Panc1 (cell line): ENCODE results near the gene DIAPH3. TPM values are rescaled to one million over a fixed set of nuclear protein-coding genes. Genes with fewer than 3 reads are reported as not detected.

Source experiments
- ATAC-seq: fragments of 200-7000 bp; cut with Tn5 transposase; 2 replicates; pipeline ENCODE4 v1.9.1; 2020; ENCODE audit warnings: mild to moderate bottlenecking, moderate library complexity
- BruUV-seq: library from RNA; stranded (reverse); fragments of 400-500 nt; replicated peaks from 2 replicates; lab custom pipeline; 2021; lab: Mats Ljungman, UMichigan
- CTCF ChIA-PET: fragments of 300-600 bp; sonication (Branson Sonifier 250); formaldehyde crosslinking; loops from one replicate; lab custom pipeline; 2022; ENCODE audit warnings: antibody characterized with exemption; lab: Charles Lee
- POLR2A ChIA-PET: fragments of 300-600 bp; sonication (Branson Sonifier 250); formaldehyde crosslinking; loops from one replicate; lab custom pipeline; 2022; ENCODE audit warnings: antibody characterized with exemption; lab: Charles Lee
- DNase-seq: peaks from one replicate; pipeline ENCODE4 v3.0.0-alpha.2; 2010; ENCODE audit warnings: low read depth, low spot score
- H3K27ac ChIP-seq: 2 replicates; pipeline ENCODE4 v1.5.1; 2011; ENCODE audit warnings: mild to moderate bottlenecking, low read length, inconsistent platforms
- H3K27me3 ChIP-seq: fragments of 200-500 bp; sonication (Bioruptor generic); 2 replicates; pipeline ENCODE4 v1.6.0; 2014; ENCODE audit warnings: low read length, inconsistent platforms; ENCODE audit not compliant: control insufficient read depth, insufficient read depth
- H3K36me3 ChIP-seq: fragments of 200-500 bp; sonication (Bioruptor generic); 2 replicates; pipeline ENCODE4 v1.5.1; 2014; ENCODE audit warnings: inconsistent platforms, mild to moderate bottlenecking, low read length, moderate library complexity; ENCODE audit not compliant: control insufficient read depth, insufficient read depth
- H3K4me1 ChIP-seq: 2 replicates; pipeline ENCODE4 v1.5.1; 2011; ENCODE audit warnings: inconsistent platforms, mild to moderate bottlenecking, low read length, moderate library complexity; ENCODE audit not compliant: control insufficient read depth, insufficient read depth
- H3K4me3 ChIP-seq, 2 experiments: 2 replicates each; pipeline ENCODE4 v1.5.1; 2011 to 2012; ENCODE audit warnings: low read depth in 2 of 2, low read length in 2 of 2, mild to moderate bottlenecking in 2 of 2, inconsistent platforms in 1 of 2, moderate library complexity in 1 of 2
- H3K9me3 ChIP-seq: fragments of 200-500 bp; sonication (Bioruptor generic); 2 replicates; pipeline ENCODE4 v1.5.1; 2014; ENCODE audit warnings: low read depth, mild to moderate bottlenecking, inconsistent platforms, low read length, moderate library complexity; ENCODE audit not compliant: control insufficient read depth, insufficient read depth
- CTCF ChIP-seq: fragments of 450-650 bp; IDR thresholded peaks from 2 replicates; pipeline ENCODE4 v1.5.1; 2017; ENCODE audit warnings: mild to moderate bottlenecking
- POLR2AphosphoS5 ChIP-seq: IDR thresholded peaks from 2 replicates; pipeline ENCODE4 v1.6.1; 2012; ENCODE audit warnings: mild to moderate bottlenecking, low read depth, low read length, moderate library complexity
- REST ChIP-seq, 2 experiments: IDR thresholded peaks; 2 replicates each; pipeline ENCODE4 v1.6.1; 2011 to 2012; ENCODE audit warnings: low read depth in 2 of 2, control low read depth in 1 of 2, low read length in 1 of 2, mild to moderate bottlenecking in 1 of 2, moderate library complexity in 1 of 2; ENCODE audit not compliant: insufficient read depth in 1 of 2
- SIN3A ChIP-seq: IDR thresholded peaks from 2 replicates; pipeline ENCODE4 v1.6.1; 2012; ENCODE audit warnings: low read depth, mild to moderate bottlenecking, low read length, moderate library complexity, borderline replicate concordance; ENCODE audit not compliant: insufficient read depth
- TCF7L2 ChIP-seq: IDR thresholded peaks from 2 replicates; pipeline ENCODE4 v1.6.1; 2011; ENCODE audit warnings: mild to moderate bottlenecking, low read depth, low read length, inconsistent platforms
- in situ Hi-C: cut with HindIII; loops from 2 replicates; pipeline ENCODE4 v1.10.0; 2016; ENCODE audit warnings: low sequenced_read_pairs, low pct_unique_long_range_greater_than_20kb
- intact Hi-C: fragments of 100-400 bp; cut with micrococcal nuclease; formaldehyde crosslinking; loops from one replicate; pipeline ENCODE4 v1.10.0; 2022; ENCODE audit not compliant: unreplicated experiment
- total RNA-seq: library from RNA; stranded (reverse); gene quantifications from one replicate; pipeline ENCODE4 v1.2.1, GENCODE V29; 2021; ENCODE audit not compliant: unreplicated experiment

The DIAPH3 gene
- total RNA-seq, 1 experiment from 2014 or later = 15.4 TPM

GRCh38 chr13:59996461-59996980, 167.2 kb downstream of the DIAPH3 start:
- ChIA-PET CTCF (no interaction called here), POLR2A (no interaction called here)
- no peak for DNase-seq
- in situ Hi-C loops (no loop called here), intact Hi-C loops (no loop called here)
- Histone ChIP-seq H3K36me3 (no peaks in the 10 kb centered on the region), H3K27ac (no peak overlapping the region), H3K4me3 (no peak overlapping the region), H3K27me3 (no peaks in the 10 kb centered on the region), H3K4me1 (no peaks in the 10 kb centered on the region), H3K9me3 (no peaks in the 10 kb centered on the region)
- TF ChIP-seq TCF7L2 (no peak), CTCF (no peak), REST (IDR thresholded peaks at IDR 0.05; ENCODE audit: insufficient read depth in 1 of 2, low read depth in 2 of 2, low read length in 1 of 2) (no peak), SIN3A (no peak), POLR2AphosphoS5 (no peak)
- no peak for ATAC-seq
- BruUV-seq = no TSS peak

GRCh38 chr13:59991395-59991794, 172.3 kb downstream of the DIAPH3 start:
- Histone ChIP-seq H3K4me1 (no peaks in the 10 kb centered on the region), H3K4me3 (no peak overlapping the region), H3K9me3 (no peaks in the 10 kb centered on the region), H3K27ac (no peak overlapping the region), H3K36me3 (no peaks in the 10 kb centered on the region; the same call in 1 of the 2 replicates), H3K27me3 (no peaks in the 10 kb centered on the region)
- intact Hi-C loops = no loop called here
- in situ Hi-C loops = no loop called here
- ATAC-seq (no peak), DNase-seq (no peak)
- TF ChIP-seq REST (IDR thresholded peaks at IDR 0.05; ENCODE audit: insufficient read depth in 1 of 2, low read depth in 2 of 2, low read length in 1 of 2) (no peak), CTCF (no peak), TCF7L2 (no peak), SIN3A (no peak), POLR2AphosphoS5 (no peak)
- CTCF ChIA-PET = no interaction called here
- POLR2A ChIA-PET = no interaction called here
- BruUV-seq = no TSS peak
